K562 (cell line): ENCODE measurements around the gene KAT7. TPM values are rescaled to one million over a fixed set of nuclear protein-coding genes. Genes with fewer than 3 reads are reported as not detected.

Experiments
- ATAC-seq: fragments of 200-7000 bp; cut with Tn5 transposase; 3 replicates; pipeline ENCODE4 v1.9.1; 2020; ENCODE audit warnings: moderate library complexity
- BruUV-seq: library from RNA; stranded (reverse); fragments of 400-500 nt; replicated peaks from 2 replicates; lab custom pipeline; 2021; lab: Mats Ljungman, UMichigan
- CTCF ChIA-PET: fragments of 300-600 bp; formaldehyde crosslinking; extraction: SDS; loops from one replicate; lab custom pipeline; 2021; ENCODE audit warnings: low intra/inter-chr PET ratio; lab: Yijun Ruan, JAX
- POLR2A ChIA-PET: fragments of 300-600, 350-650 bp; sonication (Branson Sonifier 250); formaldehyde crosslinking; extraction: SDS; loops from one replicate; lab custom pipeline; 2021; ENCODE audit warnings: antibody characterized with exemption, inconsistent platforms; lab: Yijun Ruan, JAX
- DNase-seq, 4 experiments: peaks; one replicate each; pipeline versions ENCODE4 v3.0.0 to v3.0.0-alpha.2; 2011 to 2018; ENCODE audit warnings: low spot score in 3 of 4, mixed read lengths in 3 of 4; ENCODE audit errors: extremely low read depth in 1 of 4
- FAIRE-seq: peaks from 2 replicates; lab custom pipeline; 2011; peaks lifted over from hg19 to GRCh38; lab: Jason Lieb, UNC
- H2AFZ ChIP-seq: 2 replicates; pipeline ENCODE4 v1.6.0; 2011; ENCODE audit warnings: low read depth, low read length, control low read depth, inconsistent platforms
- H3K27ac ChIP-seq: fragments of 200-600 bp; 3 replicates; pipeline ENCODE4 v1.8.0; 2011; ENCODE audit warnings: low read depth, mild to moderate bottlenecking, control low read depth, inconsistent platforms, low read length, moderate library complexity, mixed read lengths; ENCODE audit errors: extremely low read depth
- H3K27me3 ChIP-seq, 2 experiments: fragments of 300-600 bp in 1 of 2; 2 replicates in 1 of 2; 3 replicates in 1 of 2; pipeline versions ENCODE4 v1.6.0 to v1.8.0; 2011; ENCODE audit warnings: inconsistent platforms in 2 of 2, low read length in 2 of 2, mild to moderate bottlenecking in 1 of 2, mixed read lengths in 1 of 2, moderate library complexity in 1 of 2; ENCODE audit not compliant: control insufficient read depth in 2 of 2, insufficient read depth in 2 of 2
- H3K36me3 ChIP-seq: fragments of 300-600 bp; 3 replicates; pipeline ENCODE4 v1.8.0; 2011; ENCODE audit warnings: mild to moderate bottlenecking, low read length, inconsistent platforms; ENCODE audit not compliant: control insufficient read depth, insufficient read depth
- H3K4me1 ChIP-seq, 2 experiments: fragments of 200-600 bp in 1 of 2; replicated peaks in 1 of 2; 2 replicates in 1 of 2; 3 replicates in 1 of 2; pipeline versions ENCODE4 v1.5.1 to v1.8.0; 2011; ENCODE audit warnings: inconsistent platforms in 2 of 2, low read length in 2 of 2, mild to moderate bottlenecking in 1 of 2, mixed read lengths in 1 of 2, moderate library complexity in 1 of 2; ENCODE audit not compliant: control insufficient read depth in 2 of 2, insufficient read depth in 2 of 2
- H3K4me2 ChIP-seq: 2 replicates; pipeline ENCODE4 v1.6.1; 2011; ENCODE audit warnings: low read length, control low read depth, inconsistent platforms, mixed read lengths; ENCODE audit not compliant: insufficient read depth
- H3K4me3 ChIP-seq: fragments of 200-600 bp; sonication (generic), shearing (Covaris generic); 2 replicates; pipeline ENCODE4 v1.5.1; 2016; ENCODE audit warnings: control low read depth, inconsistent platforms
- H3K79me2 ChIP-seq: fragments of 200-600 bp; 3 replicates; pipeline ENCODE4 v1.8.0; 2011; ENCODE audit warnings: low read length, inconsistent platforms; ENCODE audit not compliant: control insufficient read depth, insufficient read depth
- H3K9ac ChIP-seq, 2 experiments: 2 replicates each; pipeline versions ENCODE4 v1.6.0 to v1.6.1; 2011; ENCODE audit warnings: low read depth in 2 of 2, low read length in 2 of 2, control low read depth in 1 of 2, inconsistent platforms in 1 of 2, mild to moderate bottlenecking in 1 of 2, mixed read lengths in 1 of 2; ENCODE audit not compliant: insufficient read depth in 1 of 2
- H3K9me1 ChIP-seq: one replicate; pipeline ENCODE4 v1.6.0; 2011; ENCODE audit warnings: inconsistent platforms, mild to moderate bottlenecking, low read length, moderate library complexity; ENCODE audit not compliant: control insufficient read depth, insufficient read depth
- H3K9me3 ChIP-seq: replicated peaks from 2 replicates; pipeline ENCODE4 v1.5.1; 2011; ENCODE audit warnings: low read depth, low read length, inconsistent platforms; ENCODE audit not compliant: control insufficient read depth, insufficient read depth
- H4K20me1 ChIP-seq: replicated peaks from 2 replicates; pipeline ENCODE4 v1.6.1; 2011; ENCODE audit warnings: low read length, inconsistent platforms, mixed read lengths; ENCODE audit not compliant: control insufficient read depth, insufficient read depth
- ESRRB ChIP-seq: fragments of 250-450 bp; sonication (Bioruptor Pico); IDR thresholded peaks from 2 replicates; pipeline ENCODE4 v1.5.0; 2020; ENCODE audit warnings: mild to moderate bottlenecking, moderate library complexity, borderline replicate concordance
- KDM4B ChIP-seq, 2 experiments: fragments of 450-650 bp in 1 of 2; sonication (generic) in 1 of 2; IDR thresholded peaks; 2 replicates each; pipeline ENCODE4 v1.6.1; 2016 to 2017; ENCODE audit warnings: borderline replicate concordance in 2 of 2, antibody characterized with exemption in 1 of 2, low read depth in 1 of 2, mild to moderate bottlenecking in 1 of 2
- MYC ChIP-seq, 2 experiments: fragments of 250-450 bp in 1 of 2; sonication (Bioruptor Pico) in 1 of 2; IDR thresholded peaks; 2 replicates each; pipeline versions ENCODE4 v1.5.1 to v1.6.1; 2012 to 2021; ENCODE audit warnings: low read depth in 2 of 2, borderline replicate concordance in 1 of 2, improper control_type of control experiment in 1 of 2, low read length in 1 of 2, mild to moderate bottlenecking in 1 of 2, moderate library complexity in 1 of 2
- ZNF316 ChIP-seq: fragments of 450-650 bp; IDR thresholded peaks from 2 replicates; pipeline ENCODE4 v1.6.1; 2016
- WGBS: fragments of 100-300 bp; shearing (Covaris generic); methylation state at CpG from one replicate; pipeline ENCODE4 v1.1.6; 2016; ENCODE audit warnings: low coverage, mixed read lengths; ENCODE audit not compliant: insufficient coverage; ENCODE audit errors: missing lambda C conversion rate; 5-methylcytosine and 5-hydroxymethylcytosine counted together
- in situ Hi-C: fragments of 300-500 bp; cut with MboI; formaldehyde crosslinking; loops from 4 replicates; pipeline ENCODE4 v1.15.0; 2018; ENCODE audit warnings: inconsistent platforms, mixed read lengths
- intact Hi-C: fragments of 100-400 bp; cut with micrococcal nuclease; formaldehyde crosslinking; loops from 2 replicates; pipeline ENCODE4 v1.14.2; 2022
- polyA plus RNA-seq, 8 experiments: library from polyadenylated mRNA; depleted of rRNA in 4 of 8; stranded (reverse) in 5 of 8; unstranded in 3 of 8; fragments of >200 nt; fragmentation: Nextera tagmentation in 2 of 8; fragmentation: Illumina TruSeq in 1 of 8; extraction: Ambion mirVana in 2 of 8; extraction: Trizol in 1 of 8; gene quantifications; 2 replicates each; pipeline versions ENCODE4 v1.2.1 to v1.2.3, GENCODE V29; 2011 to 2014; ENCODE audit warnings: inconsistent platforms in 1 of 8, missing spikeins in 1 of 8
- total RNA-seq, 7 experiments: library from RNA; depleted of rRNA in 6 of 7; stranded (reverse); fragments of >200 nt in 6 of 7; fragmentation: Illumina TruSeq in 2 of 7; extraction: Trizol in 2 of 7; gene quantifications; 2 replicates each; pipeline versions ENCODE4 v1.2.1 to v1.2.3, GENCODE V29; 2011 to 2021; ENCODE audit warnings: low replicate concordance in 1 of 7

The KAT7 gene
- total and polyA plus RNA-seq, 9 of the 15 experiments (the other 6 are each of a cell fraction or from before 2014, with no cell fraction given), result 10.8 to 57.3 (median 34.8) TPM

GRCh38 chr17:49809056-49809455 is 20.6 kb downstream of the KAT7 start:
- no peaks in the 10 kb centered on the region for H3K27me3 ChIP-seq
- no peaks in the 10 kb centered on the region for H3K9me3 ChIP-seq
- DNase-seq (no peak), ATAC-seq (no peak), FAIRE-seq (no peak)
- H4K20me1 ChIP-seq, result 0 out of 2 replicates have a peak, but pooled peaks cover 4% of the 10 kb centered on the region
- BruUV-seq, result no TSS peak
- ChIA-PET CTCF (no interaction called here), POLR2A (no interaction called here)
- peaks cover 10% of the 10 kb centered on the region; the same call in 2 of the 3 replicates for H3K79me2 ChIP-seq
- H3K4me3 ChIP-seq, result no peak overlapping the region
- H3K9me1 ChIP-seq, result no peaks in the 10 kb centered on the region
- H3K9ac ChIP-seq, result no peak overlapping the region
- H3K36me3 ChIP-seq, result peaks cover 78% of the 10 kb centered on the region
- in situ Hi-C loops, result no loop called here
- no peaks in the 10 kb centered on the region for H3K4me1 ChIP-seq
- H2AFZ ChIP-seq, result no peak overlapping the region
- intact Hi-C loops, result no loop called here
- no peak overlapping the region for H3K4me2 ChIP-seq
- H3K27ac ChIP-seq, result no peak overlapping the region
- WGBS, result 84% methylated on average over 4 of the region's 4 CpGs
- no peak for TF ChIP-seq KDM4B (IDR thresholded peaks at IDR 0.05; ENCODE audit: borderline replicate concordance in 2 of 2, low read depth in 1 of 2)
- no peak for TF ChIP-seq ZNF316
- TF ChIP-seq ESRRB, result no peak
- TF ChIP-seq MYC (IDR thresholded peaks at IDR 0.05; ENCODE audit: low read depth, low read length), result no peak
- no peak for TF ChIP-seq MYC (CRISPR knock-in tag; IDR thresholded peaks at IDR 0.05; ENCODE audit: borderline replicate concordance, low read depth)
